GM12892 (cell line): ENCODE measurements around the gene ARHGAP40.

Experiments
- POLR2A ChIP-seq: IDR thresholded peaks from 2 replicates; pipeline ENCODE4 v1.6.1; 2011; ENCODE audit warnings: low read depth, low read length, control low read depth
- POLR2AphosphoS5 ChIP-seq: IDR thresholded peaks from 2 replicates; pipeline ENCODE4 v1.6.1; 2011; ENCODE audit warnings: low read depth, low read length, control low read depth

GRCh38 chr20:38620441-38620840 is 18.8 kb downstream of the ARHGAP40 start:
- TF ChIP-seq POLR2AphosphoS5 = no peak
- no peak for TF ChIP-seq POLR2A
